Measurements from ENCODE around the gene ZNF423. TPM values are rescaled to one million over a fixed set of nuclear protein-coding genes. Genes with fewer than 3 reads are reported as not detected.

Gene ZNF423
- total and polyA plus RNA-seq, 9 of the 15 experiments (the other 6 are each of a cell fraction or from before 2014, with no cell fraction given): not detected

DNA sequence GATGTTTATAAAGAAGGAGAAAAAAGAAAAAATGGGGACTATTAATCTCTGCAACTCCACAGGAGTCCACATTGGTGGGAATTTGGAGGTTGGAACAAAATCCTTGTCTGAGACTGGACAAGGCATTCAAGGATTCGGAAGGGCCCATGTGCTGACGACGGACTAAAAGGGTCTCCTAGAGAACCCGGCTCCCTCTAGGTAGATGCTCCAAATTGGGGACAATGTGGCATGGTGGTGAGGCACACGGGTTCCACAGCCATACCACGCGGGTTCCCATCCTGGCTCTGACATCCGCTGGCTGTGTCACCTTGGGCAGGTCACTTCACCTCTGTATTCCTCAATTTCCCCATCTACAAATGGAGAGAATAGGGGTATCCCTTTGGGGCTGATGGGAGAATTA, 254.9 kb downstream of the ZNF423 start:
- POLR2A ChIA-PET: no interaction called here
- WGBS (ENCODE audit: insufficient coverage, low coverage, missing lambda C conversion rate): 0% methylated on average over 8 of the region's 8 CpGs
- ATAC-seq (no peak), FAIRE-seq (no peak), DNase-seq (ENCODE audit: extremely low read depth in 1 of 4, low spot score in 3 of 4) (no peak)
- H3K79me2 ChIP-seq (ENCODE audit: control insufficient read depth, insufficient read depth, low read length): no peaks in the 10 kb centered on the region
- H3K9ac ChIP-seq (ENCODE audit: insufficient read depth in 1 of 2, low read depth in 2 of 2, low read length in 2 of 2): no peak overlapping the region
- H2AFZ ChIP-seq (ENCODE audit: low read depth, low read length): no peak overlapping the region
- no peaks in the 10 kb centered on the region for H3K36me3 ChIP-seq (ENCODE audit: control insufficient read depth, insufficient read depth, low read length)
- intact Hi-C loops (cut with micrococcal nuclease) (no loop called here), in situ Hi-C loops (cut with MboI) (no loop called here)
- no peak overlapping the region for H3K4me3 ChIP-seq
- TF ChIP-seq ZNF277 (CRISPR knock-in tag; IDR thresholded peaks at IDR 0.05; ENCODE audit: borderline replicate concordance): no peak
- no peak for TF ChIP-seq ZNF717 (CRISPR knock-in tag; IDR thresholded peaks at IDR 0.05)
- no peak for TF ChIP-seq ZNF551 (CRISPR knock-in tag; IDR thresholded peaks at IDR 0.05)
- TF ChIP-seq, protein P1, sequence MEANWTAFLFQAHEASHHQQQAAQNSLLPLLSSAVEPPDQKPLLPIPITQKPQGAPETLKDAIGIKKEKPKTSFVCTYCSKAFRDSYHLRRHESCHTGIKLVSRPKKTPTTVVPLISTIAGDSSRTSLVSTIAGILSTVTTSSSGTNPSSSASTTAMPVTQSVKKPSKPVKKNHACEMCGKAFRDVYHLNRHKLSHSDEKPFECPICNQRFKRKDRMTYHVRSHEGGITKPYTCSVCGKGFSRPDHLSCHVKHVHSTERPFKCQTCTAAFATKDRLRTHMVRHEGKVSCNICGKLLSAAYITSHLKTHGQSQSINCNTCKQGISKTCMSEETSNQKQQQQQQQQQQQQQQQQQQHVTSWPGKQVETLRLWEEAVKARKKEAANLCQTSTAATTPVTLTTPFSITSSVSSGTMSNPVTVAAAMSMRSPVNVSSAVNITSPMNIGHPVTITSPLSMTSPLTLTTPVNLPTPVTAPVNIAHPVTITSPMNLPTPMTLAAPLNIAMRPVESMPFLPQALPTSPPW (CRISPR knock-in tag; IDR thresholded peaks at IDR 0.05): no peak
- no peak for TF ChIP-seq ZBTB1 (CRISPR knock-in tag; IDR thresholded peaks at IDR 0.05; ENCODE audit: borderline replicate concordance, low read depth)
- TF ChIP-seq RFX5 (IDR thresholded peaks at IDR 0.05; ENCODE audit: low read depth, low read length): no peak
- TF ChIP-seq ZNF197 (CRISPR knock-in tag; IDR thresholded peaks at IDR 0.05; ENCODE audit: low read depth): no peak
- no peak for TF ChIP-seq FOXO4 (CRISPR knock-in tag; IDR thresholded peaks at IDR 0.05)
- H3K4me1 ChIP-seq (replicated peaks in 1 of 2; ENCODE audit: control insufficient read depth in 2 of 2, insufficient read depth in 2 of 2, low read length in 2 of 2): no peaks in the 10 kb centered on the region
- H3K27ac ChIP-seq (ENCODE audit: extremely low read depth, low read depth, low read length): no peak overlapping the region
- no peaks in the 10 kb centered on the region for H3K9me3 ChIP-seq (replicated peaks; ENCODE audit: control insufficient read depth, insufficient read depth, low read depth, low read length)
- peaks cover 4% of the 10 kb centered on the region; the same call in 1 of the 2 replicates for H4K20me1 ChIP-seq (replicated peaks; ENCODE audit: control insufficient read depth, insufficient read depth, low read length)
- peaks cover 43 to 85% of the 10 kb centered on the region in 2 experiments; a peak in 4 of 5 replicates for H3K27me3 ChIP-seq (ENCODE audit: control insufficient read depth in 2 of 2, insufficient read depth in 2 of 2, low read length in 2 of 2)
- BruUV-seq (replicated peaks): no TSS peak
- H3K4me2 ChIP-seq (ENCODE audit: insufficient read depth, low read length): no peak overlapping the region
- H3K9me1 ChIP-seq (ENCODE audit: control insufficient read depth, insufficient read depth, low read length): no peaks in the 10 kb centered on the region
- CTCF ChIA-PET (ENCODE audit: low intra/inter-chr PET ratio): no interaction called here
